ENCODE results near the gene TAF11.
"Not testable (repeated sequence)": the region's sequence is repeated elsewhere in the genome, so short reads cannot be mapped to it uniquely, and the experiment has no call there.

The TAF11 gene

DNA sequence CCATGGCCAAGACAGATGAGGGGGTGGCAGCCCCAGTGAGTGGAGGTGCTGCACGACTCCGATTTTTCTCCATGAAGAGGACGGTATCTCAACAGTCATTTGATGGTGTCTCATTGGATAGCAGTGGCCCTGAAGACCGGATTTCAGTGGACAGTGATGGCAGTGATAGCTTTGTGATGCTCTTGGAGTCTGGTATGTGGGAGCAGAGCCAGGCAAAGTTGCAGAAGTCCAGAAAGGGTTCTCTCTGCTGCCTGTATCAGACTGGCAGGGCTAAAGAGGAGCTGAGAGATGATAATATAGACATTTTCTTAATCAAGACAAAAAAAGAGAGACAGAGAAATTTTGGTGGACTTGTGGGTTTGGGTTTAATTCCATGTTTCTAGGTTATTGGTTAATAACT lies 23.8 kb downstream of the TAF11 start:
- DNase-seq = no peak

DNA sequence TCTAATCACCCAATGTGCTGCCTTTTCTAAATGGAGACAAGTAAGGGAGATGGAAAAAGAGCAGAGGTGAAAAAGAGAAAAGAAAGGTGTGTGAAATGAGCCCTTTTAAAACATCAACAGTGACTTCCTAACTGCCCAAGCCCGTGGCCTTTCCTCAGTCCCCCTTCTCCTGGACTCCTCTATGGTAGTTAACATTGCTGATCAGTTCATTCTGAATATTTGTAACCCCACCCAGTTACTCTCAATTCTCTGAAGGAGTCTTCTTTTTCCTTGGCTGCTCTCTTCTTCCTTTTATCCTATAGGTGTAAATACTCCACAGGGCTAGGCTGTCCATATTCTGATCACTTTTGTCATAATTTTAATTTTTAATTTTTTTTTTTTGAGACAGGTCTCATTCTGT lies 27.1 kb downstream of the TAF11 start:
- DNase-seq = no peak

DNA sequence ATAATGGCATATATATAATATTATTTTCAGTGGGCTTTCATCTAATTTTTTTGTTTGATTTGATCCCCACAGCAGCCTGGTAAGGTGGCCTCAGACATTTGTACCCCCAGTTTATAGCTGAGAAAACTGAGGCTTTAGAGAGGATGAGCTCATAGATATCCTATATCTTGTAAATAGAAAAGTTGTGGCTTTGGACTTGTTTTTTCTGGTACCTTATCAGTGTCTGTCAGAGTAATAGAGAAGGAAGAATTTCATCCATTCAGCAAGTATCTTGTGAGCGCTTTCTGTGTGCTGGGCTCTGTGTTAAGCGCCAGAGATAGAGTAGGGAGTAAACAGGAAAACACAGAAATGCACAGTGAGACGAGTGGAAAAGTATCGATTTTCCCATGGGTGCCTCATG lies 27.9 kb downstream of the TAF11 start:
- no peak for DNase-seq

DNA sequence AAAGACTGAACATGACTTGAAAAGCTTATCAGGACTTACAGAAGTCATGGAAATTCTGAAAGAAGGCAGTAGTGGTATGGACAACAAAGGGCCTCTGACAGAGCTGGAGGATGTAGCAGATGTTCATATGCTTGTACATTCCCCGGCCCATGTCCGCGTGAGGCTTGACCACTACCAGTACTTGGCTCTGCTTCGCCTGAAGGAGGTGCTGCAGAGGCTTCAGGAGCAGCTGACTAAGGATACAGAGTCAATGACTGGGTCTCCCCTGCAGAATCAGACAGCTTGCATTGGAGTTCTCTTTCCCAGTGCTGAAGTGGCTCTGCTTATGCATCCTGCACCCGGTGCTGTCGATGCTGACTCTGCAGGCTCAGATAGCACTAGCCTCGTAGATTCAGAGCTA lies 29.2 kb downstream of the TAF11 start:
- no peak for DNase-seq

DNA sequence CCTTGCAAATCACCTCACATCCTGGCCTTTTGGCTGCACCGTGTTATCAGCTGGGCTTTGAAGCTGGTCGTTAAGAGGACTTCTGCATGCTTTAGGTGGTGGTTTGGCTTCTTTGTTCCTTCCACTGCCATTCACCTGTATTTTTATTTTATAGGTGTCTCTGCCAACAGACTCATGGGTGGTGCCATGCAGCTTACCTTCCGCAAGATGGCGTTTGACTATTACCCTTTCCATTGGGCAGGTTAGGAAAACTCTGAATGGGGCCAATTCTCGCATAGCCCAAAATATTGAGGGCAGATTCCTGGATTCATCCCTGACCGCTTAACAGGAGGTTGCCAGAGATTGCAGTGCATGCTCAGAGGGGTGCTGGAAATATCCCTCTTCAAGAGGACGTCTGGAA lies 32.4 kb downstream of the TAF11 start:
- DNase-seq = no peak

DNA sequence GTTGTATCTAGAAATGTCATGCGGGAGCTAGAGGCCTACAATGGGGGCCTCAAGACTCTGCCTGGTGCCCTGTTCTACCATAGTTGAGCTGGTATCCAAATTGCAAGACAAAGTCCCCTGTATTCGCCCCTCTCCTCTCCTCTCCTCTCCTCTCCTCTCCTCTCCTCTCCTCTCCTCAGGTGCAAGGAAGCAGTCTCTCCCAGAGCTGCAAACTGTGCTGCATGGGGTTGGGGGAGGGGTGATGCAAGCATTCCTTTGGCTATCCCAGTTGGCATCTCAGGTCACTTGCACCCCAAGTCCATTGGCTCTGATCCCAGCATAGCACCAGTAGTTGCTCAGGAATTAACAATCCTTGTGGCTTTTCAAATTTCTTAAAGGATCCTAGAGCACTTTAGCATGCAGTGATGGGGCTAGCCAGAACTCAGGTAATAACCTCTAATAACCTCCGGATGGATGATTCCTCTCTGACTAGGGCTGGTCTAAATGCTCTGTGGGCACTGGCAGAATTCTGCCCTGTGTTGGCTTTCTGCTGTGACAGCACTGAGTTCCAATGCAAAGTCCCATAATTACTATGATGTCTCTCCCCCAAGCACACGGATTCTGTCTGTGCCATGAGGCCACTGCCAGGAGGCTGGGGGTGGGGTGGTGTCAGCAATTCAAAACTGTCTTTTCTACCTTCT lies 35.3 kb downstream of the TAF11 start:
- no peak for DNase-seq

DNA sequence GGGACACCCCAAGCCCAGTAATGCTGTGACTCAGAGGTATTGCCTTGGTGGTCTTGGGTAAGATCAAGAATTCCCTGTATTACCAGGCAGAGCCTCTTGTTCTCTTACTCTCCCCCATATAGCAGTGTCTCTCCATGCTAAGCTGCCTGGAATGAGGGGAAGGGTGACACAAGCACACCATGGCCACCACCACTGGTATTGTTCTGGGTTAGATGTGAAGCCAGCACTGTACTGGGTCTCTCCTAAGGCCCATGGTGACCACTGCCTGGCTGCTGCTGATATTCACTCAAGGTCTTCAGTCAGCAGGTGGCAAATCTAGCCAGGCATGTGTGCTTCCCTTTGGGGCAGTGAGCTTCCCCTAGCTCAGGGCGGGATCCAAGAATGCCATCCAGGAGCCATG lies 36.5 kb downstream of the TAF11 start:
- no peak for DNase-seq

DNA sequence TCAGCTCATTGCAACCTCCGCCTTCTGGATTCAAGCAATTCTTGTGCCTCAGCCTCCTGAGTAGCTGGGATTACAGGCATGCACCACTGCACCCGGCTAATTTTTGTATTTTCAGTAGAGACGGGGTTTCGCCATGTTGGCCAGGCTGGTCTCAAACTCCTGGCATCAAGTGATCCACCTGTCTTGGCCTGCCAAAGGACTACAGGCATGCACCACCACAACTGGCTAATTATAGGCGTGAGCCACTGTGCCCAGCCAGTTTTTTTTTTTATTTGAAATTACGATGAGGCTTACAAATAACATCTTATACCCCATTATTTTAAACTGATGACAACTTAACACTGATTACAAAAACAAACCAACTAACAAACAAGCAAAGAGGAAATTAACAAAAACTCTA lies 38.8 kb downstream of the TAF11 start:
- DNase-seq = not testable (repeated sequence)

DNA sequence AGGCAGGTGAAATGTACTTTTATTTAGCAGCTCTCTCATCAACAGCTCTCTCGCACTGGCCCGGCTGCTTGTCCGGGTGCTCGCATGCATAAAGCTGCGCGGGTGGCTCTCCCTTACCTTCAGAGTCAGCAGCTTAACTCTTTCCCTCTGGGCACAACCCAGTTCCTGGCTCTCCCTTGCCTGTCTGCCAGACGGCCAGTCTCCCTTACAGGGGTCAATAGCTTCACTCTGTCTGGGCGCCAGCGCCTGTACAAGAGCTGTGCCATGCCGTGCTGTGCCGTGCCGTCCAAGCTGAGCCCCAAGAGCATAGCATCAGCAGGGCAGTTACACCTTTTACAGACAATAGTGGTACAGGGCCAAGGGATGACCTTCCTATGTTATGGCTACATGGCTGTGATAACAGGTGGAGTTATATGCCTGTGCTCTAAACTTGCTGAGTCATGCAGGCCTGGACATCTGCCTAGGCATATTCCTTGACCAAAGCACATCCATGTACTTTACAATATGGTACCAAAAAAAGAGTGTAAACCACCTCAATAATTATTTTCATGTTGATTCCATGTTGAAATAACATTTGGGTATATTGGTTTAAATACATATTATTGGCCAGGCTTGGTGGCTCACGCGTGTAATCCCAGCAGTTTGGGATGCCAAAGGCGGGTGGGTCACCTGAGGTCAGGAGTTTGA lies 48.0 kb downstream of the TAF11 start:
- DNase-seq = no peak

DNA sequence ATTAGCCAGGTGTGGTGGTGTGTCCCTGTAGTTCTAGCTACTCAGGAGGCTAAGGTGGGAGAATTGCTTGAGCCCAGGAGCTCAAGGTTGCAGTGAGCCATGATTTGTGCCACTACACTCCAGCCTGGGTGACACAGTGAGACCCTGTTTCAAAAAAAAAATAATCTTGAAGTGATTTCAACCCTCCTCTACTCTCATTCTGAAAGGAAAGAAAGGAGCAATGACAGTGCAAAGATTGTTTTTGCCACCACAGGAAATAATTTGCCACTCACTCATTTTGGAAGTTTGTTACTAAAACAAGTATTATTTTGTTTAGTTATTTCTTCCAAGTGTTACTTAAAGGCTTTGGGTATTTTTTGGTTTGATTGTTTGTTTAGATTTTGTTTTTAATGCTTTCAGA lies 50.3 kb downstream of the TAF11 start:
- no peak for DNase-seq

DNA sequence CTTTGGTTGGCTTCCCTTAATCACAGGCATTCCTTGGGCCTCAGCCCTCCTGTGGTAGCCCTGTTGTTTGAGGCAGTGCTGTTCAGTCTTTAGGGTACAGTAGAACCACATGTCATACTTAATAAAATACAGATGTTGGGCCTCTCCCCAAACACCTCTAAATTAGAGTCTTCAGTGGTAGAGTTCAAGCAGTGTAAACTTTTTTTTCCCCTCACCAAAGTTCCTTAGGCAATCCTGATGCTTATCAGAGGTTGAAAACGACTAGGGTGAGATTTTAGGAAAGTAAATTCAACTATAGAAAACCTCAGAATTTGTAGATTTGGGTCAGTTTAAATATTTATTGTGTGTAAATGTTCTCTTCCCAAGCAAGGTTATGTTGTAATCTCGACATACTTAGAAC lies 51.4 kb downstream of the TAF11 start:
- DNase-seq = no peak

DNA sequence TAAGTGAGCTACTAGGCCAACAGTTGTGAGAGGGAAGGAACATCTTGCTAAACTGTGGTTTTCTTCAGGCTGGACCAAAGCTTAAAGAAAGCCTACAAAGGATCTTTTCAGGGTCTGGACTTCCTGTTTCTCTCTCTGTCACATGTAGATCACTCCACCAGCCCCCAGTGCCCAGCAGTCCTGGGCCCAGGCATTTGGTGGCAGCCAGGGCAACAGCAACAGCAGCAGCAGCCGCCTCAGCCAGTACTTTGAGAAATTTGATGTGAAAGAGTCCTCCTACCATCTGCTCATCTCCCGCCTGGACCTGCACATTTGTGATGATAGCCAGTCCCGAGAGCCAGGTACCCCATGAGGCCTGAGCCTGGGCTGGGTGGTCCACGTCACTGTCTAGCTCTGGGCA lies 51.8 kb downstream of the TAF11 start:
- DNase-seq = no peak

DNA sequence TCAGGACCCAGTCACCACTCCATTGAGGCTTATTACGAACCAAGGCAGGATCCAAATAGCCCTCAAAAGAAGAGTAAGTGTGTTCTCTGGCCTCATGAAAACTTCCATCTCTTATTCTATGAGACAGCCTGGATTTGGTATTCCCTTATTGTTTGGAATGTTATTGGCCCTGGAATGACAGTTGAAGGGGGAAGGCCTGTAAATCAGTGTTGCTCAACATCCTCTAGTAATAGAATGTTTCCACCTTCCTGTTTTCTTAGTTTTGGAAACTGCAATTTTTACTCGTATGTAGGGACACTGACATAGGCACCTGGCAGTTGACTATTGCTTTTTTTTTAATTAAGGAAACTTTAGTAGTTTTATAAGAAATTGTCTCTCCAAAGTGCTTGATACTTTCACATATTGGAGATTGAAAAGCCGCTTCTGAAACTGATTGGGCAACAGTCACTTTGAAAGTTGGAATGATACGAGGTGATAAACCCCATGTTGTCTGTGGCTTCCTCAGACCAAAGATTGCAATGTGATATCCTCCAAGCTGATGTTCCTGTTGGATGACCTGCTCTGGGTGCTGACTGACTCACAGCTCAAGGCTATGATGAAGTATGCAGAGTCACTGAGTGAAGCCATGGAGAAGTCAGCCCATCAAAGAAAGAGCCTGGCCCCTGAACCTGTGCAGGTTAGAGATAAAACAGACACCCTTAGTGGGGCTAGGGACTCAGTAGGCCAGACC lies 52.9 kb downstream of the TAF11 start:
- no peak for DNase-seq

DNA sequence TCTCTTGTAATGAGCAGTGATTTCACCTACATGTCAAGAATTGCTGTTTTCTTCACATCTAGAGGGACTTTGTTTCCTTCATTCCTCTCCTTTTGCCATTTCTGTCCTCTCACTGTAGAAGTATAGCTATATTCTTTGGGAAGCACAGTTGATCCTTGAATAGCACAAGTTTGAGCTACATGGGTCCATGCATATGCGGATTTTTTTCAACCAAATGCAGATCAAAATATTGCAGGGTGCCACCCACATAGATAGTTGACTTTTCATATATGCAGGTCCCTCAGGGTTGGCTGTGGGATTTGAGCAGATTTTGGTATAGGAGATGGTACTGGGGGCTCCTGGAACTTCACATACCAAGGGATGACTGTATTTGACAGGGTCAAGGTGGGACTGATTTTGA lies 54.9 kb downstream of the TAF11 start:
- no peak for DNase-seq

DNA sequence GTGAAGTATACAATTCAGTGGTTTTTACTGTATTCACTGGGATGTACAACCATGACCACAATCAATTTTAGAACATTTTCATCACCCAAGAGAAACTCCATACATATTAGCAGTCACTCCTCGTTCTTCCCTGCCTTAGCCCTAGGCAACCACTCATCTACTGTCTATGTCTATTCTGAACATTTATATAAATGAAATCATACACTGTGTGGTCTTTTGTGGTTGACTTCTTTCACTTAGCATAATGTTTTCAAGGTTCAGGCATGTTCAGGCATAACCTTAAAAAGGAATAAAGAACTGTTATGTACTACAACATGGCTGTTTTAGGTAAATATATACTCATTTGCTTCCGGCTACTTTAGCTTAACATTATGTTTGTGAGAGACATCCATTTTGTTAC lies 58.7 kb downstream of the TAF11 start:
- no peak for DNase-seq

Measured in effector CD8-positive, alpha-beta T cell (primary cell).